ENCODE data around the gene CLDN15. TPM values are rescaled to one million over a fixed set of nuclear protein-coding genes. Genes with fewer than 3 reads are reported as not detected.

The CLDN15 gene
- total RNA-seq, 2 experiments from 2014 or later = 12.6 to 15.2 TPM

GRCh38 chr7:101195884-101196283 lies 41.7 kb downstream of the CLDN15 start:
- H3K36me3 Mint-ChIP-seq (ENCODE audit: low read depth) = no peaks in the 10 kb centered on the region
- no peaks in the 10 kb centered on the region for H3K9me3 Mint-ChIP-seq
- TF ChIP-seq CTCF (IDR thresholded peaks at IDR 0.05) = no peak
- Histone ChIP-seq H3K27ac (ENCODE audit: low read depth in 1 of 2, low read length in 2 of 2) (no peak overlapping the region), H3K9me3 (ENCODE audit: control insufficient read depth in 1 of 2, insufficient read depth in 1 of 2, low read length in 2 of 2) (no peaks in the 10 kb centered on the region), H3K27me3 (ENCODE audit: control insufficient read depth in 1 of 2, insufficient read depth in 2 of 2, low read length in 2 of 2) (peaks cover 7 to 10% of the 10 kb centered on the region in 2 experiments), H3K4me1 (ENCODE audit: insufficient read depth, low read length) (peaks cover 10% of the 10 kb centered on the region), H3K4me3 (ENCODE audit: low read length) (no peak overlapping the region), H3K36me3 (ENCODE audit: insufficient read depth, low read length) (no peaks in the 10 kb centered on the region)
- no peak overlapping the region for H3K27ac Mint-ChIP-seq
- no peak overlapping the region for H3K4me3 Mint-ChIP-seq
- no peak for DNase-seq
- intact Hi-C loops (cut with DNase I, micrococcal nuclease) = no loop called here
- ATAC-seq (ENCODE audit: poor library complexity) = no peak
- H3K27me3 Mint-ChIP-seq = peaks cover 29% of the 10 kb centered on the region
- CTCF ChIA-PET = no interaction called here
- peaks cover 3% of the 10 kb centered on the region for H3K4me1 Mint-ChIP-seq (ENCODE audit: low read depth)
- POLR2A ChIA-PET = no interaction called here

- Histone ChIP-seq H3K27ac (ENCODE audit: low read depth in 1 of 2, low read length in 2 of 2) (no peak overlapping the region), H3K9me3 (ENCODE audit: control insufficient read depth in 1 of 2, insufficient read depth in 1 of 2, low read length in 2 of 2) (no peaks in the 10 kb centered on the region), H3K4me3 (ENCODE audit: low read length) (no peak overlapping the region), H3K4me1 (ENCODE audit: insufficient read depth, low read length) (peaks cover 6% of the 10 kb centered on the region), H3K36me3 (ENCODE audit: insufficient read depth, low read length) (no peaks in the 10 kb centered on the region), H3K27me3 (ENCODE audit: control insufficient read depth in 1 of 2, insufficient read depth in 2 of 2, low read length in 2 of 2) (peaks cover 0 to 4% of the 10 kb centered on the region in 2 experiments)
- H3K27me3 Mint-ChIP-seq = peaks cover 29% of the 10 kb centered on the region
- no peaks in the 10 kb centered on the region for H3K4me1 Mint-ChIP-seq (ENCODE audit: low read depth)
- ChIA-PET POLR2A (no interaction called here), CTCF (no interaction called here)
- intact Hi-C loops (cut with DNase I, micrococcal nuclease) = no loop called here
- TF ChIP-seq CTCF (IDR thresholded peaks at IDR 0.05) = no peak
- no peak overlapping the region for H3K27ac Mint-ChIP-seq
- H3K9me3 Mint-ChIP-seq = no peaks in the 10 kb centered on the region
- ATAC-seq (ENCODE audit: poor library complexity) (no peak), DNase-seq (no peak)
- H3K4me3 Mint-ChIP-seq = no peak overlapping the region
- H3K36me3 Mint-ChIP-seq (ENCODE audit: low read depth) = no peaks in the 10 kb centered on the region
Measured at GRCh38 chr7:101189109-101189508, 48.5 kb downstream of the CLDN15 start.

DNA sequence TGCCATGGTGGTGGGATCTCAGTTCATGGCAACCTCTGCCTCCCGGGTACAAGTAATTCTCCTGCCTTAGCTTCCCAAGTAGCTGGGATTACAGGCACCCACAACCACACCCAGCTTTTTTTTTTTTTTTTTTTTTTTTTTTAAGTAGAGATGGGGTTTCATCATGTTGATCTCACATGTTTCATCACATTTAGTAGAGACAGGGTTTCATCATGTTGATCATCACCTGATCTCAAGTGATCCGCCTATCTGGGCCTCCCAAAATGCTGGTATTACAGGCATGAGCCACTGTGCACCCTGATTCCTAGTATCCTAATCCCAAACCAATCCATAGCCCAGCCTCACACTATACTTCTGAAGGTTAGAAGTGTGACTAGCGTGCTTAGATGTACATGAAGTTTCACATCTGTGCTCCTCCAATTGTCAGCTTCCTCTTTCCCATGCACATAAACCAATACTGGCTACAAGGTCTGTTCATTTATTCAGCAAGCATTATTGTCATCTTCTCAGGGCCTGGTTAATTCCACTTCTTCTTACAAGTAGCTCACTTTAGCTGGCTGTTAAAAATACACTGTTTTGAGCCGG lies 50.7 kb downstream of the CLDN15 start:
- H3K27me3 Mint-ChIP-seq = peaks cover 35% of the 10 kb centered on the region

More for the DNA sequence above, 50.7 kb downstream of the CLDN15 start:
- Mint-ChIP-seq H3K4me3 (no peak overlapping the region), H3K4me1 (ENCODE audit: low read depth) (no peaks in the 10 kb centered on the region), H3K9me3 (no peaks in the 10 kb centered on the region), H3K36me3 (ENCODE audit: low read depth) (no peaks in the 10 kb centered on the region), H3K27ac (no peak overlapping the region)
- ATAC-seq (ENCODE audit: poor library complexity) = no peak
- intact Hi-C loops (cut with DNase I, micrococcal nuclease) = no loop called here
- ChIA-PET CTCF (interaction anchor here (0.5 to 1.6 kb wide), 2 partner anchors 13 to 43 kb away, joined by 4 read pairs; no protein-coding TSS in a partner anchor), POLR2A (no interaction called here)
- Histone ChIP-seq H3K27ac (ENCODE audit: low read depth in 1 of 2, low read length in 2 of 2) (no peak overlapping the region), H3K4me1 (ENCODE audit: insufficient read depth, low read length) (peaks cover 4% of the 10 kb centered on the region), H3K27me3 (ENCODE audit: control insufficient read depth in 1 of 2, insufficient read depth in 2 of 2, low read length in 2 of 2) (peaks cover 8 to 14% of the 10 kb centered on the region in 2 experiments), H3K9me3 (ENCODE audit: control insufficient read depth in 1 of 2, insufficient read depth in 1 of 2, low read length in 2 of 2) (no peaks in the 10 kb centered on the region), H3K4me3 (ENCODE audit: low read length) (no peak overlapping the region), H3K36me3 (ENCODE audit: insufficient read depth, low read length) (no peaks in the 10 kb centered on the region)
- TF ChIP-seq CTCF (IDR thresholded peaks at IDR 0.05) = no peak
- no peak for DNase-seq

Data from CD4-positive, alpha-beta T cell (primary cell).